Right lobe of liver (tissue), 4 donors: ENCODE results near the gene CORO7.

ENCODE experiments used
- POLR2A ChIP-seq: fragments of 450-650 bp; IDR thresholded peaks from one replicate; pipeline ENCODE4 v1.6.1; 2017; ENCODE audit warnings: antibody characterized with exemption, mild to moderate bottlenecking
- TF ChIP-seq, protein P1 (sequence below), 4 donors: fragments of 200-600 bp in 3 of 4; fragments of 450-650 bp in 1 of 4; IDR thresholded peaks; one replicate each; pipeline versions ENCODE4 v1.5.1 to v1.8.0; 2016 to 2022; ENCODE audit warnings: antibody characterized with exemption in 4 of 4, mild to moderate bottlenecking in 2 of 4
- donor health status: DM: no; HTN: no; CAD: no.
- donor health status: DM: no; HTN: no; CAD: no.
- donor health status: DM: no; HTN: yes; CAD: no.

DNA sequence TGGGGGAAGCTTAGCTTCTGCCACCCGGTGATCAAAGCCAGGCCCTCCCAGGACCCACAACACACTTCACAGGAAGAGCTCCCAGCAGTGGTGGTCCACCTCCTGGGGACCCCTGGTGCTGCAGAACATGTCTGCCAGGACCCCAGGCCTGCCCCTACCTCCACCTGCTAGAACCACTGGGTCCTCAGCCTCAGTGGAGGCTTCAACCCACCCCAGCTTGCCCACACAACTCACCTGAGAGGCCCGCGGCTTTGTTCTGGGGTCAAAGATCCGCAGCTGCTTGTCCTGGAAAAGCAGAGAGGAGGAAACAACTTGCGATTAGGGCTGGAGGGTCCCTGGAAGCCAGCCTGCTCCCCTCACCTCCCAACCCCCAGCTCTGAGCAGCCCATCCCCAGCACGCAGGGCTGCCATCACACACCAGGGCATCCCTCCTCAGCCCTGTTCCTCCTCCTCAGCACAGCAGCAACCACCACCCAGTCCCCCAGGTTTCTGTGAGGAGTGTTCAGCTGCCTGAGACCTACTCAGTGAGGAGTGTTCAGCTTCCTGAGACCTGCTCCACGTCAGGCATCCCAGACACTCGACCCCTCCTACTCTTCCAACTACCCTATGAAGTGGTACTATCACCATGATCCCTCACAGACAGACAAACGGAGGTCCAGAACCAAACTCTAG, 21.2 kb downstream of the CORO7 start:
- TF ChIP-seq, protein P1, sequence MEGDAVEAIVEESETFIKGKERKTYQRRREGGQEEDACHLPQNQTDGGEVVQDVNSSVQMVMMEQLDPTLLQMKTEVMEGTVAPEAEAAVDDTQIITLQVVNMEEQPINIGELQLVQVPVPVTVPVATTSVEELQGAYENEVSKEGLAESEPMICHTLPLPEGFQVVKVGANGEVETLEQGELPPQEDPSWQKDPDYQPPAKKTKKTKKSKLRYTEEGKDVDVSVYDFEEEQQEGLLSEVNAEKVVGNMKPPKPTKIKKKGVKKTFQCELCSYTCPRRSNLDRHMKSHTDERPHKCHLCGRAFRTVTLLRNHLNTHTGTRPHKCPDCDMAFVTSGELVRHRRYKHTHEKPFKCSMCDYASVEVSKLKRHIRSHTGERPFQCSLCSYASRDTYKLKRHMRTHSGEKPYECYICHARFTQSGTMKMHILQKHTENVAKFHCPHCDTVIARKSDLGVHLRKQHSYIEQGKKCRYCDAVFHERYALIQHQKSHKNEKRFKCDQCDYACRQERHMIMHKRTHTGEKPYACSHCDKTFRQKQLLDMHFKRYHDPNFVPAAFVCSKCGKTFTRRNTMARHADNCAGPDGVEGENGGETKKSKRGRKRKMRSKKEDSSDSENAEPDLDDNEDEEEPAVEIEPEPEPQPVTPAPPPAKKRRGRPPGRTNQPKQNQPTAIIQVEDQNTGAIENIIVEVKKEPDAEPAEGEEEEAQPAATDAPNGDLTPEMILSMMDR (IDR thresholded peaks at IDR 0.05), result no peak
- no peak for TF ChIP-seq POLR2A
